ENCODE results near the gene MBD5. TPM values are rescaled to one million over a fixed set of nuclear protein-coding genes. Genes with fewer than 3 reads are reported as not detected.

MBD5 gene
- total RNA-seq, 1 experiment from 2014 or later, result 8.5 TPM

DNA sequence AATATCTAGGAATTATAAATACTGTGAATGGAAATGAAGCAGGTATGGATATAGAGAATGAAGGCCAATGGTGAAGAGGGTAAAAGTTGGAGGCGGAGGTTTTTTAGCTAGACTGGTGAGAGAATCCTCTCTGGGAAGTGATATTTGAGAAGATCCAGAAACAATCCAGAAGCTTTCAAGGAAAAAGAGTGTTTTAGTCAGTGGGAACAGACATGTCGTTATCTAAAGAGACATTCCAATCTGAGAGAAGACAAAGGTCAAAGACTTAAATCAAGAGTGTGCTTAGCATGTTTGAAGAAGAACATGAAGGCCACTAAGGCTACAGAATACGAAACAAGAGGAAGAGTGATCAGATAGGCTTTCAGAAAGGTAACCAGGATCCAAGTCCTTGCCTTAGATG, 211.0 kb downstream of the MBD5 start:
- no peaks in the 10 kb centered on the region for H3K79me2 ChIP-seq (ENCODE audit: low read length)
- 0 out of 2 replicates have a peak, but pooled peaks cover 8% of the 10 kb centered on the region for H3K36me3 ChIP-seq (ENCODE audit: low read depth, low read length)
- no peaks in the 10 kb centered on the region for H3F3A ChIP-seq (ENCODE audit: low read length, unreplicated experiment)
- no peak overlapping the region for H2AFZ ChIP-seq (ENCODE audit: low read length)
- H4K20me1 ChIP-seq (ENCODE audit: low read length), result no peaks in the 10 kb centered on the region
- no peak overlapping the region for H3K4me3 ChIP-seq (ENCODE audit: low read length)
- no peak overlapping the region for H3K27ac ChIP-seq (ENCODE audit: low read length)
- no peak overlapping the region for H3K9ac ChIP-seq (ENCODE audit: low read length)
- DNase-seq (no peak), ATAC-seq (no peak)
- CTCF ChIA-PET, result no interaction called here
- no peak overlapping the region for H3K4me2 ChIP-seq (ENCODE audit: low read length)
- no peaks in the 10 kb centered on the region; the same call in 1 of the 2 replicates for H3K4me1 ChIP-seq (ENCODE audit: insufficient read depth, low read length)
- no peaks in the 10 kb centered on the region for H3K9me2 ChIP-seq (replicated peaks; ENCODE audit: low read length)
- no peaks in the 10 kb centered on the region for H3K27me3 ChIP-seq (ENCODE audit: low read length)
- no TSS peak for BruUV-seq (replicated peaks)
- POLR2A ChIA-PET (ENCODE audit: unreplicated experiment), result no interaction called here
- intact Hi-C loops (cut with micrococcal nuclease), result no loop called here
- H3K9me3 ChIP-seq (ENCODE audit: low read length), result no peaks in the 10 kb centered on the region
- TF ChIP-seq EZH2 (IDR thresholded peaks at IDR 0.05; ENCODE audit: low read length, unreplicated experiment) (no peak), EZH2phosphoT487 (IDR thresholded peaks at IDR 0.05; ENCODE audit: borderline replicate concordance, low read length) (no peak), CTCF (conservative IDR thresholded peaks at IDR 0.05; ENCODE audit: low read depth, low read length) (no peak)

GRCh38 chr2:148234143-148234542, 213.3 kb downstream of the MBD5 start:
- ATAC-seq, result no peak
- TF ChIP-seq EZH2 (IDR thresholded peaks at IDR 0.05; ENCODE audit: low read length, unreplicated experiment) (no peak), EZH2phosphoT487 (IDR thresholded peaks at IDR 0.05; ENCODE audit: borderline replicate concordance, low read length) (no peak), CTCF (conservative IDR thresholded peaks at IDR 0.05; ENCODE audit: low read depth, low read length) (no peak)
- intact Hi-C loops (cut with micrococcal nuclease), result no loop called here

GRCh38 chr2:148237911-148238310, 217.0 kb downstream of the MBD5 start:
- no TSS peak for BruUV-seq (replicated peaks)
- Histone ChIP-seq H3K9me2 (replicated peaks; ENCODE audit: low read length) (no peaks in the 10 kb centered on the region), H4K20me1 (ENCODE audit: low read length) (no peaks in the 10 kb centered on the region), H3K4me2 (ENCODE audit: low read length) (no peak overlapping the region), H2AFZ (ENCODE audit: low read length) (no peak overlapping the region), H3K9ac (ENCODE audit: low read length) (no peak overlapping the region), H3K36me3 (ENCODE audit: low read depth, low read length) (peaks cover 10% of the 10 kb centered on the region; the same call in 1 of the 2 replicates), H3K4me1 (ENCODE audit: insufficient read depth, low read length) (no peaks in the 10 kb centered on the region; the same call in 1 of the 2 replicates), H3K79me2 (ENCODE audit: low read length) (no peaks in the 10 kb centered on the region), H3F3A (ENCODE audit: low read length, unreplicated experiment) (no peaks in the 10 kb centered on the region), H3K27me3 (ENCODE audit: low read length) (no peaks in the 10 kb centered on the region), H3K4me3 (ENCODE audit: low read length) (no peak overlapping the region), H3K27ac (ENCODE audit: low read length) (no peak overlapping the region), H3K9me3 (ENCODE audit: low read length) (no peaks in the 10 kb centered on the region)
- ChIA-PET CTCF (no interaction called here), POLR2A (ENCODE audit: unreplicated experiment) (no interaction called here)
- ATAC-seq, result no peak
- DNase-seq, result no peak
- intact Hi-C loops (cut with micrococcal nuclease), result no loop called here
- no peak for TF ChIP-seq CTCF (conservative IDR thresholded peaks at IDR 0.05; ENCODE audit: low read depth, low read length)
- no peak for TF ChIP-seq EZH2 (IDR thresholded peaks at IDR 0.05; ENCODE audit: low read length, unreplicated experiment)
- TF ChIP-seq EZH2phosphoT487 (IDR thresholded peaks at IDR 0.05; ENCODE audit: borderline replicate concordance, low read length), result no peak

More at GRCh38 chr2:148234143-148234542, 213.3 kb downstream of the MBD5 start:
- no peaks in the 10 kb centered on the region for H3K27me3 ChIP-seq (ENCODE audit: low read length)
- no peaks in the 10 kb centered on the region for H3K9me2 ChIP-seq (replicated peaks; ENCODE audit: low read length)
- no TSS peak for BruUV-seq (replicated peaks)
- H3K4me3 ChIP-seq (ENCODE audit: low read length), result no peak overlapping the region
- H3K9me3 ChIP-seq (ENCODE audit: low read length), result no peaks in the 10 kb centered on the region
- H2AFZ ChIP-seq (ENCODE audit: low read length), result no peak overlapping the region
- H3F3A ChIP-seq (ENCODE audit: low read length, unreplicated experiment), result no peaks in the 10 kb centered on the region
- H4K20me1 ChIP-seq (ENCODE audit: low read length), result no peaks in the 10 kb centered on the region
- ChIA-PET POLR2A (ENCODE audit: unreplicated experiment) (no interaction called here), CTCF (no interaction called here)
- no peak overlapping the region for H3K27ac ChIP-seq (ENCODE audit: low read length)
- DNase-seq, result no peak
- H3K4me2 ChIP-seq (ENCODE audit: low read length), result no peak overlapping the region
- no peaks in the 10 kb centered on the region; the same call in 1 of the 2 replicates for H3K4me1 ChIP-seq (ENCODE audit: insufficient read depth, low read length)
- H3K79me2 ChIP-seq (ENCODE audit: low read length), result no peaks in the 10 kb centered on the region
- H3K36me3 ChIP-seq (ENCODE audit: low read depth, low read length), result peaks cover 10% of the 10 kb centered on the region; the same call in 1 of the 2 replicates
- no peak overlapping the region for H3K9ac ChIP-seq (ENCODE audit: low read length)
